22Rv1 (cell line): ENCODE measurements around the gene PARP12.

ENCODE experiments used
- H3K27ac ChIP-seq: fragments of 450-650 bp; 2 replicates; pipeline ENCODE4 v1.5.1; 2017
- CTCF ChIP-seq: fragments of 450-650 bp; IDR thresholded peaks from 2 replicates; pipeline ENCODE4 v1.5.1; 2017; ENCODE audit warnings: mild to moderate bottlenecking
- ZFX ChIP-seq: fragments of 450-650 bp; IDR thresholded peaks from 2 replicates; pipeline ENCODE4 v1.6.1; 2017; ENCODE audit warnings: antibody characterized with exemption, borderline replicate concordance

Gene PARP12

GRCh38 chr7:139984642-139985539, 77.9 kb downstream of the PARP12 start:
- H3K27ac ChIP-seq = no peak overlapping the region
- TF ChIP-seq ZFX (no peak), CTCF (no peak)

- H3K27ac ChIP-seq = no peak overlapping the region
- TF ChIP-seq CTCF = no peak
Measured at GRCh38 chr7:139982927-139983920, 79.5 kb downstream of the PARP12 start.

GRCh38 chr7:139981511-139981895, 81.2 kb downstream of the PARP12 start:
- no peak for TF ChIP-seq CTCF
- no peak for TF ChIP-seq ZFX
- H3K27ac ChIP-seq = no peak overlapping the region

- TF ChIP-seq CTCF (no peak), ZFX (no peak)
- H3K27ac ChIP-seq = no peak overlapping the region
Measured at GRCh38 chr7:139976838-139977656, 85.7 kb downstream of the PARP12 start.

GRCh38 chr7:139976055-139976837, 86.5 kb downstream of the PARP12 start:
- no peak for TF ChIP-seq CTCF
- TF ChIP-seq ZFX = no peak
- no peak overlapping the region for H3K27ac ChIP-seq

- TF ChIP-seq CTCF (no peak), ZFX (no peak)
- H3K27ac ChIP-seq = no peak overlapping the region
Measured at GRCh38 chr7:139974179-139974811, 88.5 kb downstream of the PARP12 start.
